Left kidney (tissue), 8 donors: ENCODE results near the gene GSTO1. TPM values are rescaled to one million over a fixed set of nuclear protein-coding genes. Genes with fewer than 3 reads are reported as not detected.
"Not testable (repeated sequence)": the region's sequence is repeated elsewhere in the genome, so short reads cannot be mapped to it uniquely, and the experiment has no call there.

Experiments
- DNase-seq: peaks from one replicate; pipeline ENCODE4 v3.0.0-alpha.2; 2013
- long read RNA-seq, 8 donors: transcript quantifications; one replicate each; lab custom pipeline, GENCODE V29; 2026
- polyA plus RNA-seq: library from polyadenylated mRNA; unstranded; fragments of 120-200 nt; gene quantifications from one replicate; pipeline ENCODE4 v1.2.1, GENCODE V29; 2013; ENCODE audit not compliant: insufficient read length

Gene GSTO1
- 87.5 TPM for polyA plus RNA-seq
- long read RNA-seq, donor 1, transcript GSTO1-202 (6 exons, 972 nt) = major isoform, 61 of 90 reads
- long read RNA-seq, donor 1, transcript GSTO1-204 (5 exons, 829 nt) = minor isoform, 16 of 90 reads
- long read RNA-seq, donor 1, partial matches to known transcripts = 5 of 90 reads
- long read RNA-seq, donor 1, other reads (novel, unspliced or antisense) = 5 of 90 reads
- long read RNA-seq, donor 2, transcript GSTO1-202 (6 exons, 972 nt) = major isoform, 48 of 77 reads
- long read RNA-seq, donor 2, transcript GSTO1-204 (5 exons, 829 nt) = minor isoform, 14 of 77 reads
- long read RNA-seq, donor 2, partial matches to known transcripts = 8 of 77 reads
- long read RNA-seq, donor 2, other reads (novel, unspliced or antisense) = 7 of 77 reads
- long read RNA-seq, donor 3, transcript GSTO1-202 (6 exons, 972 nt) = major isoform, 46 of 64 reads
- long read RNA-seq, donor 3, transcript GSTO1-204 (5 exons, 829 nt) = minor isoform, 13 of 64 reads
- long read RNA-seq, donor 3, partial matches to known transcripts = 0 of 64 reads
- long read RNA-seq, donor 3, other reads (novel, unspliced or antisense) = 5 of 64 reads
- long read RNA-seq, donor 4, transcript GSTO1-202 (6 exons, 972 nt) = major isoform, 7 of 8 reads
- long read RNA-seq, donor 4, partial matches to known transcripts = 0 of 8 reads
- long read RNA-seq, donor 4, other reads (novel, unspliced or antisense) = 0 of 8 reads
- long read RNA-seq, donor 5, transcript GSTO1-204 (5 exons, 829 nt) = minor isoform, 37 of 249 reads
- long read RNA-seq, donor 5, transcript GSTO1-202 (6 exons, 972 nt) = major isoform, 158 of 249 reads
- long read RNA-seq, donor 5, partial matches to known transcripts = 33 of 249 reads
- long read RNA-seq, donor 5, other reads (novel, unspliced or antisense) = 15 of 249 reads
- long read RNA-seq, donor 6, transcript GSTO1-202 (6 exons, 972 nt) = major isoform, 60 of 70 reads
- long read RNA-seq, donor 6, transcript GSTO1-204 (5 exons, 829 nt) = minor isoform, 10 of 70 reads
- long read RNA-seq, donor 6, partial matches to known transcripts = 0 of 70 reads
- long read RNA-seq, donor 6, other reads (novel, unspliced or antisense) = 0 of 70 reads
- long read RNA-seq, donor 7, transcript GSTO1-204 (5 exons, 829 nt) = minor isoform, 16 of 137 reads
- long read RNA-seq, donor 7, transcript GSTO1-202 (6 exons, 972 nt) = major isoform, 86 of 137 reads
- long read RNA-seq, donor 7, partial matches to known transcripts = 27 of 137 reads
- long read RNA-seq, donor 7, other reads (novel, unspliced or antisense) = 8 of 137 reads
- long read RNA-seq, donor 8, transcript GSTO1-202 (6 exons, 972 nt) = major isoform, 22 of 27 reads
- long read RNA-seq, donor 8, partial matches to known transcripts = 0 of 27 reads
- long read RNA-seq, donor 8, other reads (novel, unspliced or antisense) = 0 of 27 reads

DNA sequence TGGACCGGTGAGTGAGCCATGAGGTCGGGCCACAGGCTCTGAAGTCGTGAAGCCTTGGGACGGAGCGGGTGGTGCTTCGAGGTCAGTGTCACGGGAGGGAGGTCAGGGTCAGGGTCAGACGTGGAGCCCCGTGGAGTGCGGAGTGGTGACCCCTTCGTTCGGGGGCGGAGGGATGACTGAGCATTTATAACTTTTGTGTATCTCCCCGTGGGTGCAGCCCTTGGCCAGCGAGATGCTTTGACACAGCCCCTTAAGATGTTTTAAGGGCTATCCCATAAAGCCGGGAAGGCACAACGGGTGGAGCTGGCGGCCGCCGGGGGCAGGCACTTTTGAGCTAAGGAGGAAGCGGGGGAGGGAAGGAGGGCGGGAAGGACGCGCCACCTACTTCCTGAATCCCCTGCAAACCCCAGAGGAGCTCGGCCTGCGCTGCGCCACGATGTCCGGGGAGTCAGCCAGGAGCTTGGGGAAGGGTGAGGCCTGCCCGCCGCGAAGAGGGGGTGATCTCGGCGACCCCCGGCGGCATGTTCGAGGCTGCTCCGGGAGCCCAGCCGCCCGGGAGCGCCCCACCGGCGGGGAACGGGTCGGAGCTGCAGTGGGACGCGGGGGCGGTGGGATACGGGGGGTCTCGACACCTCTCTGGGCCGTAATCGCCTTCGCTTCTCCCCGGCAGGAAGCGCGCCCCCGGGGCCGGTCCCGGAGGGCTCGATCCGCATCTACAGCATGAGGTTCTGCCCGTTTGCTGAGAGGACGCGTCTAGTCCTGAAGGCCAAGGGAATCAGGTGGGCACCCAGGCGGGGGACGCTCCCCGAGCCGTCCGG is at the start of gene GSTO1:
Gene GSTO1, plus strand, starts transcription at position 400 of the 818 bp plus-strand sequence. Its CDS starts 37 bp downstream, at position 437.
- peak; percentile 65 for DNase-seq

DNA sequence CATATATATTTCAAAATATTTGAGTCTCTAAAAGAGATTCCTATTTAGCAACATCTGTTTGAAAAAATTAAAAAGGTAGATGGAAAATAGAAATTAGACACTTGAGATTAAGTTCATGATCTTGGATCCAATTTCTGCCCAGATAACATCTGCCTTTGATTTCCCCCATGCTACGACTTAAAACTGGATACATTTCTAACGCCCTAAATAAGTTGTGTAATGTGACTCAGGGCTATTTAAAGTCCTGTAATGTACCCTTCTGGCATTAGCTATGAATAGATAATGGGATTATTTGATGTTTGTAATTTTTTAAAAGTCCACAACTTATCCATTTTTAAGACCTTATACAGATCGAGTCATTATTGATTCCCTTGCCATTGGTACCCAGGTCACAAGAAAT is 46.0 kb upstream of the GSTO1 start:
- no peak for DNase-seq

DNA sequence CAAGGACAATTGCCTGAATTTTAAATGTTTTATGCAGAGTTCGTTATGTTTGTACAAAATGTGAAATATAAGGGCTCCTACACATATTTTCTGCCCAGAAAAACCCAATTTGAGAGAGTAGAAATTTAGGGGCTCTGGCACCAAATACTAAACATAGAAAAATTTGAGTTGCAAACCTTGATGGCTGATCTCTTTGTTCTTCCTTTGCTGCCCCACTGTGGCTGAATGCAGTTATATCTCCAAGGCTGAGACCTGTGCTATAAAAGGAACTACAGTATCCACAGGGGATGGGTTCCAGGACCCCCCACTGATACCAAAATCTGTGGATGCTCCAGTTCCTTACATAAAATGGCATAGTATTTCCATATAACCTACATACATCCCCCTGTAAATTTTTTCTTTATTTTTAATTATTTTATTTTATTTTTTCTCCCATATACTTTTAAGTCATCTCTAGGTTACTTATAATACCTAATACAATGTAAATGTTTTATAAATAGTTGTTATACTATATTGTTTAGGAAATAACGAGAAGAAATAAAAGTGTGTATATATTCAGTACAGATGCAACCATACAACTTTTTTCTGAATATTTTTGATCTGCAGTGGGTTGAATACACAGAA is 45.0 kb upstream of the GSTO1 start:
- peak; percentile 38 for DNase-seq

GRCh38 chr10:104216631-104217030 is 38.1 kb upstream of the GSTO1 start:
- no peak for DNase-seq

DNA sequence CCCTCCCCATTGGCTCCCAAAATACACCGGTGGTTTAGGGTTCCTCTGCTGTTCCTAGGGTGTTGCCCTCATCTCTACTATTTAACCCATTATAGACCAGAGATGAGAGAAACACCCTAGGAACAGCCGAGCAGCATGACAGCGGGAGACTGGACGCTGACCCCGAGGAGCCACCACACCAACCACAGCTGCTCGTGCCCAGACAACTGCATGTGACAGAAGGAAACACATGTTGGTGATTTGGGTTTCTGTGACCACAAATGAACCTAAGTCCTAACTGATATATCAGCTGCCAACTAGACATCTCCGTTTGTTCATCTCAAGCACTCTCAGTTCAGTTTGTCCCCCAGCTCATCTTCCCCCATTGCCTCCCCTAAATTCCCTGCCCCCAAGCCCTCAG is 35.9 kb upstream of the GSTO1 start:
- DNase-seq = no peak

DNA sequence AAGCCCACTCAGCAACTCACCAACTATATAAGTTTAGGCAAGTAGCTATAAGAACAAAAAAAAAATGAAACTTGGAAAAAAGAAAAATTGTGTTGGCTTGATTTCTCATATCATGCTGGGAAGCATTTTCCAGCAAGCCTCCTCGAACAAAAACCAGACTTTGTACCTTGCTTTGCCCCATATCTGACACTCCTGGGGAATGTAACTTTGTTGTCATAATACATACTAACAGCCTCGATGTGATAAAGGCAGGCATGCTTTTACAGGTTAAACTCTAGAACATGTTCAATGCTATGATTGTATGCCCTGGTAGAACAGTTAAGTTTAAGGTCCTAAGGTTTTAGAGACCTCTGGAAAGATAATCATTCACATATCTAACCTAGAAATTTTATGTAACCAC is 34.2 kb upstream of the GSTO1 start:
- DNase-seq = no peak

DNA sequence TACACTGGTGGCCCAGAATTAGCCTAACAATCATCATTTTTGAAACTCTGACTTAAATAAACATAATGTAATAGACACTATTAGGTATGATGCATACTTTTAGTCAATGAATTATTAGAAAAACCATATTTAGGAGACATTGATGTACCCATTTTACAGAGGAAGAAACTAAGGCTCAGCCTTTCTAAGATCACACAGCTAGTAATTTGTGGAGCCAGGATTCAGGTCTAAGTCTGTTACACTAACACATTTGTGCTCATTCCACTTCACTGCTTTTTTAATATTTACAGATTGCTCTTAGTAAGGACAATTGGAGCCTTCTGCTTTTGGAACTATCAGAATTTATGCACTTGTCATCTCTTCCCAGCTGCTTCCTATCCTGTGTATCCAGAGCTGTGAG is 31.4 kb upstream of the GSTO1 start:
- DNase-seq = no peak

DNA sequence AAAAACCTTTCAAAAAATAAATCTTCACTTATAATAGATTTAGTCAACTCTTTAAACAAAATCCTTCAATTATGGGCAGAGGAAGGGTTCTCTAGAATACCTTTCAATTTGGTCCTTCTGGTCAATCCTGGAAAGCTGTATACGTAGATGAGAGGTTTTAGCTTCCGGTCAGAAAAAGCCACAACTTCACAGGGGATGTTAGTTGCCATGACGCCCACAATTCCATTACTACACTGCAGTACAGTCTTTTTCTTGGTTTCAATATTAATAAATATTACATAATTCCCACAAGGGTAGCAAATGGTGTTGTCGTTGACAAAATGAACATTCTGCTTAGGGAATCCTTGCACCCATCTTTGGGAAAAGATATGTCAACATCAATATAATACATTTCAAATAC is 24.2 kb upstream of the GSTO1 start:
- DNase-seq = no peak

DNA sequence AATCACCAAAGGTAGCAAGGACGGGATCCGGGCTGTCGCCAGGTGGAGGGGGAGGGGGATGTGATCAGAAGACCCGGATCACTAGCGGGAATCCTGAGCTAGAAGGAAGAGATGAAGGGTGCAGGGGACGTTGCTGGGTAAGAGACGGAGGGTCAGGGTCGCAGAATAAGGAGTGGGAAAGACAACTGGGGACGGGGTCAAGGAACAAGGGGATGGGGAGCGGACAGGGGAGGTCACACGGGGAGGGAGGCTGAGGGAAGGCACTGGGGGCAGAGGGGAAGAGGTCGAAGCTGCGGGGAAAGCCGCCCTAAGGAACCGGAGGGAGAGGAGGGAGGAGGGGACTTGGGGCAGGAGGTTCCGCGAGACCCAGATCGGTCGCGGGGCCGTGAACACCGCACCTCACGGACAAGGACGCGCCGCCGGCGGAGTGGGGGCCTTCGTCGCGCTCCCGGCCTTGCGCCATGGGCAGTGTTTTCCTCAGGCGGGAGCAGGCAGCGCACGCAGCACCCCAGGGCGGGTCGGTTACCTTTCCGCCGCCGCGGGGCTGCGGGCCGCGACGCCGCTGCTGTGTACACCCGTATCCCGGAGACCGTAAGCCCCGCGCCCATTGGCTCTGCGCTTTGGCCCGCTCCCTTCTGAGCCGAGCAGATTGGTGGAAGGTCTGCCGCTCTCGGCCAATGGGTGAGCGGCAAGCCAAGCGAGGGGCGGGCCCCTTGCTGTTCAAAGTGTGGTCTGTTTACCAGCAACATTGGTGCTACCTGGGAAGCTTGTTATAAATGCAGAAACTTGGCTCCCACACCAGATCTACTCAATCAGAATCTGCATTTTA is 22.7 kb upstream of the GSTO1 start, which contains the start of gene CFAP43:
Gene CFAP43, minus strand, starts transcription at position 581 of the 829 bp plus-strand sequence. Its CDS starts 118 bp downstream, at position 463.
- DNase-seq = peak; percentile 95

GRCh38 chr10:104232613-104233102 is 22.0 kb upstream of the GSTO1 start:
- DNase-seq = no peak

- DNase-seq = no peak
Measured at GRCh38 chr10:104233817-104234216, 20.9 kb upstream of the GSTO1 start.

- no peak for DNase-seq
Measured at GRCh38 chr10:104234934-104235333, 19.8 kb upstream of the GSTO1 start.

- no peak for DNase-seq
Measured at GRCh38 chr10:104235801-104236200, 18.9 kb upstream of the GSTO1 start.

- no peak for DNase-seq
Measured at GRCh38 chr10:104240078-104240477, 14.6 kb upstream of the GSTO1 start.

- no peak for DNase-seq
Measured at GRCh38 chr10:104242545-104242944, 12.1 kb upstream of the GSTO1 start.

DNA sequence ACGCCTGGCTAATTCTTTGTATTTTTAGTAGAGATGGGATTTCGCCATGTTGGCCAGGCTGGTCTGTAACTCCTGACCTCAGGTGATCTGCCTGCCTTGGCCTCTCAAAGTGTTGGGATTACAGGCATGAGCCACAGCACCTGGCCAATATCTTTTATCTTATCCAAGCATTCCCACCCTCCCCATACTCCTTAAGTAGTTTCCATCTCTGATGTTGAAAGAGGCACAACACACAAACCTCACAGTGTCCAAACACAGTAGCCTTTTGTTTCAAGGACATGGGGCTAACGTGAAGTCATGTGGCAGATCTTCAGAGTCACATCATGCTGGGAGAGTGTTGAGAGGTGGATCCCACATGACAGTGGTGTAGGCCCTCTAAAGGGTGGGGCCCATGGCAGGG is 11.7 kb upstream of the GSTO1 start:
- DNase-seq = not testable (repeated sequence)

- no peak for DNase-seq
Measured at GRCh38 chr10:104243512-104243911, 11.2 kb upstream of the GSTO1 start.

GRCh38 chr10:104245066-104245632 is 9.5 kb upstream of the GSTO1 start:
- DNase-seq = no peak

DNA sequence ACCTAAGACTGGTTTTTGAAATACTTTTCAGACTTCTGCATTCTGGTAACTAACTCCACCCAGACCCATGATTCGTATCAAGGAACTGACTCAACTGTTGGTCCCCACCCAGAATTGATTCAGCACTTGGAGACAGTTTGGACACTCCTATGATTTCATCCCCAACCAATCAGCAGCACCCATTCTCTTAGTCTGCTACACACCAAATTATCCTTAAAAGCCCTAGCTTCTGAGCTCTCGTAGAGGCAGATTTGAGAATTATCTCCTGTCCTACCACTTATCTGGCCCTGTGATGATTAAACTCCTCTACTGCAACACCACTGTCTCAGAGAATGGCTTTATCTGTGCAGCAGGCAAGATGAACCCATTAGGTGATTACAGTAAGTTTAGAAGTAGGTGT is 7.7 kb upstream of the GSTO1 start:
- DNase-seq = no peak
